Fibroblast of skin of back (primary cell): Measurements from ENCODE around the gene PJA2.

ENCODE experiments used
- DNase-seq: peaks from one replicate; pipeline ENCODE4 v3.0.0-alpha.2; 2013

The PJA2 gene

DNA sequence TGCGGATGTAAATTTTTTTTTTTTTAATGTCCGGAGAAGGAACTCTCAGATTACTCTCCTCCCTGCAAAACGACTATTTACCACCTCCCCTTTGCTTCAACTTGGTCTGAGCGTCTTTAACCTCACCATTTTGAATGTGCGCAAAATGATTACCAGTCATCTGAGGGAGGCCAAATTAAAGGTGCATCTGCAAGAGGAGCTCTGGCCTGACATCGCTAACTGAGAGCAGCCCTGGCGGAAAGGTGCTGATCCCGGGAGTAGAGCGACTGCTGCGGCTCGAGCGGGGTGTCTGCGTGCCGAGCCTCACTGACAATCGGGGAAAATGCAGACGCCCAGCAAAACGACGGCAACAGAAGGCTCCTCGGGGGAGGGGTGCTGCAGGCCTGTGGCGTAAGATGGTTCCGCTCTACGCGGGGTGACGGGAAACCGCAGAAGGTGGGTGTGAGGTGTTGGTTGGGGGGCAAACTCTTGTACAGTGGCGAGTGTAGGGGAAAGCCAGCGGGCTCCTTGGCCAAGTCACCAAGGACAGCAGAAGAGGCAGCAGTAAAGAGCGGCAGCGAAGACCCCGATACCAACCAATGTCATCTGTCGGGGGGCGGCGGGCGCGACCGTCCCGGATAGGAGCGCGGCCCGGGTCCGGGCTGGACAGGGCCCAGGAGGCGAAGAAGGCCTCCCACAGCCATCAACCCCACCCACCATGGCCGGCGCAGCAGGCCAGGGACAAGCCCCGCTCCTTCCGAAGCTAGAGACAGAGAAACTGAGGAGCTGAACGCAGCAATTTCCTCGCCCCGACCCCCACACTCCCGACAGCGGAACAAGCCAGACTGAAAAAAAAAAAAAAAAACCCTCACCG, 557 bp downstream of the PJA2 start:
- peak; percentile 67 for DNase-seq

- DNase-seq, result no peak
These were observed 1.9 kb downstream of the PJA2 start for GRCh38 chr5:109407913-109408312.

GRCh38 chr5:109406719-109407118, 3.1 kb downstream of the PJA2 start:
- no peak for DNase-seq

DNA sequence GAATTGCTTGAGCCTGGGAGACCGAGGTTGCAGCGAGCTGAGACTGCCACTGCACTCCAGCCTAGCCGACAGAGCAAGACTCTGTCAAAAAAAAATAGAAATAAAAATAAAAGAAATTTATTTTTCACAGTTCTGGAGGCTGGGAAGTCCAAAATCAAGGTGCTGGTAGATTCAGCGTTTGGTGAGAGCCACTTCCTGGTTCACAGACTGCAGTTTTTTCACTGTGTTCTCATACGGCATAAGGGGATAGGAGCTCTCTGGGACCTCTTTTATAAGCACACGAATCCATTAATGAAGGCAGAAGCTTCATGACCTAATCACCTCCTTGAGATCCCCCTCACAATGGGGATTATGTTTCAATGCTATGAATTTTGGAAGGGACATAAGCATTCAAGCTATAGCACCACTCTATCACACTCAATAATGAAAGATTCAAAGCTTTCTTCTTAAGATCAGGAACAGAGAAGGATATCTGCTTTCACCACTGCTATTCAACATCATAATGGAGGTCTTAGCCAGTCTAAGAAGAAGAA, 5.3 kb downstream of the PJA2 start:
- no peak for DNase-seq

- no peak for DNase-seq
These were observed 6.3 kb downstream of the PJA2 start for GRCh38 chr5:109403469-109403868.

DNA sequence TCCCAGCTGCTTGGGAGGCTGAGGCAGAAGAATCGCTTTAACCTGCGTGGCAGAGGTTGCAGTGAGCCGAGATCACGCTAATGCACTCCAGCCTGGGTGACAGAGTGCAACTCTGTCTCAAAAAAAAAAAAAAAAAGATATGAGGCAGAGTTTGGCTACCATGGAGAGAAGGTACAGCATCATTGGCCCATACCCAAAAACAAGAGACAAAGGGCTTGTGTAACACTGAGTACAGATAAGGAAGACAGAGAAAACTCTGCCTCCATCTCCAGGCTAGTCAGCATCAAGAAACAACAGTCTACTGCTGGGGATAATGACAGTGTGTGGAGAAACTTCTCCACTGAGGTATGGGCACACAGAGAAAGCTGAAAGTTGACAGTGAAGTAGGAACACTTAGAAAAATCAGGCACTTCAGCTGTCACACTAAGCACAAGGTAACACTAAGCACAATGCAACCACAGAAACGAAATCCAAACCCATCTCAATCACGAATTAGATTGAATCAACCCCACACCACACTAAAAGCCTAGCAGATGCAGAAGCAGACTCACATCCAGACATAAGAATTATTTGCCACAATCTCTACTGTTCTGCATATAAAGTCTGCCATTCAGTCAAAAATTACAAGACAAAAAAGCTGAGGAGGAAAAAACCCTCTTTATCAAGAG, 10.5 kb downstream of the PJA2 start:
- peak; percentile 26 for DNase-seq

DNA sequence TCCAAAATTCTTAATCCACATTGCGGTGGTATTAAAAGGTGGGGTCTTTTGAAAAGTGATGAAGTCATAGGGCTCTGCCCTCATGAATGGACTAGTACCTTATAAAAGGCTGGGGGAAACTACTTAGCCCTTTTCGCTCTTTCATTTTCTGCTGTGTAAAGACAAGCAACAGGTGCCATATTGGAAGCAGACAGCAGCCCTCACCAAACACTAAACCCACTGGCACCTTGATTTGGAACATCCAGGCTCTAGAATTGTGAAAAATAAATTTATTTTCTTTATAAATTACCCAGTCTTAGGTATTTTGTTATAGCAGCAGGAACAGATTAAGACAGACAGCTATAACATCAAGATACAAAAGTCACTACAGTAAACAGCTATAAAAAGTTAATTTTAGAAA, 12.8 kb downstream of the PJA2 start:
- no peak for DNase-seq

DNA sequence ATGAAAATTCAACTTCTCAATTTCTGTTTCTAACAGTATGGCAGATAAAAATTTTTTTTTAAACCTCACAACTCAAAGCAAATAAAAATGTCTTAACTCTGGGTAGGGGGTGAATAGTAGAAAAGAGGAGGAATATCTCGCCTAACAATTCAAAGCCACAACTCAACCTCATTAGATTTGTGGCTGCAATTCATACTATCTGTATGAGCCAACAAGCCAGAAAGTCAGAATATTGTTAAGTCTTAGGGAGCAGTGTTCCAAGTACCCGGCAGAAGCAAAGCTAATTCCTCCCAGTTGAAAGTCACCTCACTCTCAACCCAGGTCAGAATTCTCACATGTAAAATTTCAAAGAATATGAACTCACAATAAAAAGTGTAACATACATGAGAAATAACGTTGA, 15.0 kb downstream of the PJA2 start:
- no peak for DNase-seq

GRCh38 chr5:109390188-109390587, 19.6 kb downstream of the PJA2 start:
- no peak for DNase-seq

- peak; percentile 31 for DNase-seq
These were observed 21.4 kb downstream of the PJA2 start for GRCh38 chr5:109388407-109388806.

- DNase-seq, result no peak
These were observed 22.3 kb downstream of the PJA2 start for GRCh38 chr5:109387408-109387974.

DNA sequence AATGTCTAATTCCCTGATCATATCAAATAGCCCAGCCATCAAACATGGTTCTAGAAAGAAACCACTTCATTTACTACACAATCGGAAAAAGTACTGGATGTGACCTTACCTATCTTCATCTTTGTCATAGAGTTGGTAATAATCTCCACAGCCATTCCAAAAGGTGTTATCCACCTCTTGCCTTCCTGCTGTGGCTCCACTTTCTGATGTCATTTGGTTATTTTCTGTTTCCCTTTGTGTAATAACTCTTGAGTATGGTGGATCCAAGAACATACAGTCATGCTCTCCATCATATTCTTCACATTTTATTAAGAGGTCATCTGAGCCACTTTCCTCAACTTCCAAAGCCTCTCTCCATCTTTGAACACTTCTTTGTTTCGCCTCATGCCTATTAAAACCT, 31.7 kb downstream of the PJA2 start:
- no peak for DNase-seq

- DNase-seq, result no peak
These were observed 35.1 kb downstream of the PJA2 start for GRCh38 chr5:109374625-109375024.

- no peak for DNase-seq
These were observed 35.8 kb downstream of the PJA2 start for GRCh38 chr5:109373932-109374331.

GRCh38 chr5:109370343-109370742, 39.4 kb downstream of the PJA2 start:
- DNase-seq, result no peak

GRCh38 chr5:109365653-109366052, 44.1 kb downstream of the PJA2 start:
- DNase-seq, result no peak

- DNase-seq, result no peak
These were observed 44.8 kb downstream of the PJA2 start for GRCh38 chr5:109364977-109365376.

- DNase-seq, result no peak
These were observed 50.1 kb downstream of the PJA2 start for GRCh38 chr5:109359642-109360041.

DNA sequence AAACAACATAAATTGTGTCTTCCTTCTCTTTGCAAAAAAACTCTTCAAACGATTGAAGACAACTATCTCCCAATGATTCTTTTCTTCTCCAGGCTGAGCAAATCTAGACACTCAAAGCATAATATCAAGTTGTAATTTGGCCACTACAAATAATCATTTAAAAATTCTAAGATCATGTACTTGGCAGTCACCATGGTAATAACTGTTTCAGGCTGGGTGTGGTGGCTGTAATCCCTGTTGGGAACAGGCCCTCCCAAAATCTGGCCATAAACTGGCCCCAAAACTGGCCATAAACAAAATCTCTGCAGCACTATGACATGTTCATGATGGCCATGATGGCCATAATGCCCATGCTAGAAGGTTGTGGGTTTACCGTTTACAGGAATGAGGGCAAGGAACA, 52.0 kb downstream of the PJA2 start:
- DNase-seq, result no peak

- no peak for DNase-seq
These were observed 55.0 kb downstream of the PJA2 start for GRCh38 chr5:109354761-109355160.

GRCh38 chr5:109351988-109352864, 57.5 kb downstream of the PJA2 start:
- DNase-seq, result no peak

DNA sequence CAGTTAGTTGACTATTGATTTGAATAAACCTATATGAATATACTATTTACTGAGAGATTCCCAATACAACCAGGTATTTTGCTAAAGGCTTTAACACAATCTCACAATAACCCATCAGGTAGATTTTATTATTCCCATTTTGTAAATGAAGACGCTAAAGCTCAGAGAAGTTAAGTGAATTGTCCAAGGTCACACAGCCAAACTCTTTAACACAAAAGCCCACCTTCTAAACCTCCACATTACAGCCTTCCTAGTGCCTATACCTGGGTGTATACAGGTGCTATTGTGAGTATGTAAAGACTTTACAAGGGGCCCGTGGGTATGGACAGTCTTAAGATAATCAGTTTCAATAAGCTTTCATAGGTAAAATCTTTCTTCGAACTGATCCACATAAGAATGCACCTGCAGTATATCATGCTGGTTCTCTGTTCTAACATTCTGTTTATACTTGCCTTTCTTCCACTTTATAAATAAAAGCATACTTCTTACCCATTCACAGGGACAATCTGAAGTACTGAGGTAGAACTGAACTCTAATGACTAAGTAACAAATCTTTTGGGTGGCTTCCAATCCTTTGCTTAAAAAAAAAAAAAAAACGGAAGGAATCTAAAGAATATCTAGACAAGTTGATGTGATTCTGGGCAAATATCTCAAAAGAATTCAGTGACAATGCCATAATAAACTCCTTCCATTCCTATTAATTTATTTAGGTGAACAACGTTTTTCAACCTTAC, 59.1 kb downstream of the PJA2 start:
- peak; percentile 18 for DNase-seq
